GM12874 (cell line): ENCODE measurements around the gene BLM.

Experiments
- CTCF ChIP-seq: IDR thresholded peaks from 2 replicates; pipeline ENCODE4 v1.5.1; 2011; ENCODE audit warnings: low read depth, mild to moderate bottlenecking, control low read depth, low read length, moderate library complexity; ENCODE audit not compliant: insufficient read depth

The BLM gene

GRCh38 chr15:90807786-90808086 is 90.6 kb downstream of the BLM start:
- no peak for TF ChIP-seq CTCF

GRCh38 chr15:90808517-90809235 is 91.5 kb downstream of the BLM start:
- TF ChIP-seq CTCF, result no peak

- no peak for TF ChIP-seq CTCF
Observed at GRCh38 chr15:90809536-90809935, 92.4 kb downstream of the BLM start.

- no peak for TF ChIP-seq CTCF
Observed at GRCh38 chr15:90810354-90810753, 93.2 kb downstream of the BLM start.

GRCh38 chr15:90812171-90812957 is 95.2 kb downstream of the BLM start:
- no peak for TF ChIP-seq CTCF

- TF ChIP-seq CTCF, result no peak
Observed at GRCh38 chr15:90812958-90813265, 95.8 kb downstream of the BLM start.

GRCh38 chr15:90813796-90814190 is 96.6 kb downstream of the BLM start:
- no peak for TF ChIP-seq CTCF
